ENCODE measurements around the gene PPP1R14B.

Gene PPP1R14B

GRCh38 chr11:64287676-64288352, 41.1 kb upstream of the PPP1R14B start:
- no peak for TF ChIP-seq MAX (IDR thresholded peaks at IDR 0.05; ENCODE audit: low read depth, low read length)
- no peak for TF ChIP-seq MYC (IDR thresholded peaks at IDR 0.05; ENCODE audit: low read depth, low read length)
- TF ChIP-seq POLR2A (IDR thresholded peaks at IDR 0.05; ENCODE audit: extremely low read depth, insufficient read length) = no peak
- DNase-seq (ENCODE audit: low read depth) = no peak
- no peak overlapping the region for H3K4me3 ChIP-seq (ENCODE audit: low read depth, low read length)

GRCh38 chr11:64286801-64287159, 40.0 kb upstream of the PPP1R14B start:
- no peak for DNase-seq (ENCODE audit: low read depth)
- TF ChIP-seq MYC (IDR thresholded peaks at IDR 0.05; ENCODE audit: low read depth, low read length) (no peak), POLR2A (IDR thresholded peaks at IDR 0.05; ENCODE audit: extremely low read depth, insufficient read length) (no peak), CTCF (IDR thresholded peaks at IDR 0.05; ENCODE audit: low read depth, low read length) (no peak), MAX (IDR thresholded peaks at IDR 0.05; ENCODE audit: low read depth, low read length) (no peak)
- H3K4me3 ChIP-seq (ENCODE audit: low read depth, low read length) = no peak overlapping the region

- DNase-seq (ENCODE audit: low read depth) = peak; percentile 42
- H3K4me3 ChIP-seq (ENCODE audit: low read depth, low read length) = peak overlapping the region; percentile 42
- no peak for TF ChIP-seq MAX (IDR thresholded peaks at IDR 0.05; ENCODE audit: low read depth, low read length)
- peak; percentile 15 for TF ChIP-seq CTCF (IDR thresholded peaks at IDR 0.05; ENCODE audit: low read depth, low read length)
These were observed 39.4 kb upstream of the PPP1R14B start for GRCh38 chr11:64285885-64286800.

GRCh38 chr11:64284962-64285884, 38.5 kb upstream of the PPP1R14B start, which contains the start of gene GPR137:
Gene GPR137, plus strand, starts transcription at chr11:64285848. Its CDS starts 677 bp downstream, at chr11:64286525.
- DNase-seq (ENCODE audit: low read depth) = peak; percentile 84
- peak within 1 kb of the TSS; percentile 72 for H3K4me3 ChIP-seq (ENCODE audit: low read depth, low read length)
- TF ChIP-seq POLR2A (IDR thresholded peaks at IDR 0.05; ENCODE audit: extremely low read depth, insufficient read length) = peak; percentile 41
- no peak for TF ChIP-seq MAX (IDR thresholded peaks at IDR 0.05; ENCODE audit: low read depth, low read length)

GRCh38 chr11:64284048-64284961, 37.6 kb upstream of the PPP1R14B start, which contains the start of gene BAD:
Gene BAD, minus strand, starts transcription at chr11:64284665. Its CDS starts 297 bp downstream, at chr11:64284368.
- peak; percentile 94 for DNase-seq (ENCODE audit: low read depth)
- peak within 1 kb of the TSS; percentile 72 for H3K4me3 ChIP-seq (ENCODE audit: low read depth, low read length)
- TF ChIP-seq MYC (IDR thresholded peaks at IDR 0.05; ENCODE audit: low read depth, low read length) (peak; percentile 7; the same call in 1 of the 2 replicates), POLR2A (IDR thresholded peaks at IDR 0.05; ENCODE audit: extremely low read depth, insufficient read length) (peak; percentile 56), CTCF (IDR thresholded peaks at IDR 0.05; ENCODE audit: low read depth, low read length) (no peak)

GRCh38 chr11:64283092-64283491, 36.3 kb upstream of the PPP1R14B start:
- no peak for DNase-seq (ENCODE audit: low read depth)
- TF ChIP-seq POLR2A (IDR thresholded peaks at IDR 0.05; ENCODE audit: extremely low read depth, insufficient read length) (no peak), CTCF (IDR thresholded peaks at IDR 0.05; ENCODE audit: low read depth, low read length) (no peak), MAX (IDR thresholded peaks at IDR 0.05; ENCODE audit: low read depth, low read length) (no peak), MYC (IDR thresholded peaks at IDR 0.05; ENCODE audit: low read depth, low read length) (no peak)
- no peak overlapping the region for H3K4me3 ChIP-seq (ENCODE audit: low read depth, low read length)

All from NB4 (cell line).